ENCODE results near the gene TWIST2. TPM values are rescaled to one million over a fixed set of nuclear protein-coding genes. Genes with fewer than 3 reads are reported as not detected.

TWIST2 gene
- total RNA-seq, 4 donors from 2014 or later = 1.4 to 41.3 (median 15.7) TPM

- TF ChIP-seq POLR2A (IDR thresholded peaks at IDR 0.05) = no peak
- TF ChIP-seq, protein P1, sequence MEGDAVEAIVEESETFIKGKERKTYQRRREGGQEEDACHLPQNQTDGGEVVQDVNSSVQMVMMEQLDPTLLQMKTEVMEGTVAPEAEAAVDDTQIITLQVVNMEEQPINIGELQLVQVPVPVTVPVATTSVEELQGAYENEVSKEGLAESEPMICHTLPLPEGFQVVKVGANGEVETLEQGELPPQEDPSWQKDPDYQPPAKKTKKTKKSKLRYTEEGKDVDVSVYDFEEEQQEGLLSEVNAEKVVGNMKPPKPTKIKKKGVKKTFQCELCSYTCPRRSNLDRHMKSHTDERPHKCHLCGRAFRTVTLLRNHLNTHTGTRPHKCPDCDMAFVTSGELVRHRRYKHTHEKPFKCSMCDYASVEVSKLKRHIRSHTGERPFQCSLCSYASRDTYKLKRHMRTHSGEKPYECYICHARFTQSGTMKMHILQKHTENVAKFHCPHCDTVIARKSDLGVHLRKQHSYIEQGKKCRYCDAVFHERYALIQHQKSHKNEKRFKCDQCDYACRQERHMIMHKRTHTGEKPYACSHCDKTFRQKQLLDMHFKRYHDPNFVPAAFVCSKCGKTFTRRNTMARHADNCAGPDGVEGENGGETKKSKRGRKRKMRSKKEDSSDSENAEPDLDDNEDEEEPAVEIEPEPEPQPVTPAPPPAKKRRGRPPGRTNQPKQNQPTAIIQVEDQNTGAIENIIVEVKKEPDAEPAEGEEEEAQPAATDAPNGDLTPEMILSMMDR (IDR thresholded peaks at IDR 0.05) = no peak
- Histone ChIP-seq H3K36me3 (no peaks in the 10 kb centered on the region), H3K4me3 (no peak overlapping the region), H3K9me3 (no peaks in the 10 kb centered on the region), H3K27ac (no peak overlapping the region), H3K4me1 (no peaks in the 10 kb centered on the region), H3K27me3 (no peaks in the 10 kb centered on the region)
- no peak for DNase-seq
These were observed 104.5 kb downstream of the TWIST2 start for GRCh38 chr2:238952261-238952919.

DNA sequence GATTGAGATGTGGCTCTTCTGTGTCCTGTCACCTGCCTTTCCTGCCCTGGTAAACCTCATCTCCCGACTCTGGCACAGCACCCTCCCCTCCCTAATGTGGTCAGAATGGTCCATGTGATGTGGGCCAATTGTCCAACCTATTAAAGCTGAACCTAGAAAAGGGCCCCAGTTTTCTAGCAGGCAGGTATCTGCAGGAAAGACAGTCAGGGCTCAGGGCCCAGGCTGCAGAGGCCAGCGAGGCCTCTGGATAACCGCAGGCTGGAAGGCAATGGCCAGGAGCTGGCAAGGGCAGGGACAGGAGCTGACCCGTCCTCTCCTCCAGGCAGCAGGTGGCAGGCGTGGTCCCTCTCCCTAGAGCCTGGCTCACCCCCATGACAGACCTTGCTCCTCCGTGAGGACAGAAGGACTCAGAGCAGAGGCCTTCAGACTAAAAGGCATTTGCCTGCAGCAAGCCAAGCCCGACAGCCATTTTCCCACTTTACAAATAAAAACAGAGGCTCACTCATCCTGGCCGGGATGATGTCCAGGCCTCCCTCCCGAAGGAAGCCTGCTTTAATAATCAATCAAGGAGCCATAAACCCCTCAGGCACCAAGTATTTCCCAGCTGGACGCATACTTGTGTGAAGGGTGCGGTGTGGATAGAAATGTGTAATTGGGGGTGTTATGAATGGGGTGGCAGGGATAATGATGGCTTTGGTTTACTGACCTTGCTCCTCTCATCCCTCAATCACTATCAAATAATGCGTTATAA, 107.1 kb downstream of the TWIST2 start:
- TF ChIP-seq POLR2A (IDR thresholded peaks at IDR 0.05) = no peak
- TF ChIP-seq, protein P1 (IDR thresholded peaks at IDR 0.05) = no peak
- DNase-seq = peak in 1 of 3 donors; percentile 32

GRCh38 chr2:238955648-238956531, 108.0 kb downstream of the TWIST2 start:
- Histone ChIP-seq H3K4me3 (no peak overlapping the region), H3K9me3 (no peaks in the 10 kb centered on the region), H3K27me3 (no peaks in the 10 kb centered on the region), H3K36me3 (no peaks in the 10 kb centered on the region), H3K4me1 (no peaks in the 10 kb centered on the region), H3K27ac (no peak overlapping the region)
- DNase-seq = no peak
- TF ChIP-seq, protein P1 (IDR thresholded peaks at IDR 0.05) = no peak
- no peak for TF ChIP-seq POLR2A (IDR thresholded peaks at IDR 0.05)

More for the DNA sequence above, 107.1 kb downstream of the TWIST2 start:
- Histone ChIP-seq H3K4me1 (no peaks in the 10 kb centered on the region), H3K27me3 (no peaks in the 10 kb centered on the region), H3K9me3 (no peaks in the 10 kb centered on the region), H3K36me3 (no peaks in the 10 kb centered on the region), H3K4me3 (no peak overlapping the region), H3K27ac (no peak overlapping the region)

- Histone ChIP-seq H3K4me1 (no peaks in the 10 kb centered on the region), H3K9me3 (no peaks in the 10 kb centered on the region), H3K4me3 (no peak overlapping the region), H3K27me3 (no peaks in the 10 kb centered on the region), H3K36me3 (no peaks in the 10 kb centered on the region), H3K27ac (no peak overlapping the region)
- no peak for DNase-seq
- TF ChIP-seq POLR2A (IDR thresholded peaks at IDR 0.05) = no peak
- TF ChIP-seq, protein P1 (IDR thresholded peaks at IDR 0.05) = no peak
These were observed 108.8 kb downstream of the TWIST2 start for GRCh38 chr2:238956676-238957075.
